Stimulated activated CD4-positive, alpha-beta T cell treated with anti-CD3 and anti-CD28 coated beads, Interleukin-15, amount 100 ng/mL, for 24 hours (primary cell): Measurements from ENCODE around the gene SLC38A2.
"Not testable (repeated sequence)": the region's sequence is repeated elsewhere in the genome, so short reads cannot be mapped to it uniquely, and the experiment has no call there.

ENCODE experiments used
- DNase-seq: peaks from one replicate; pipeline ENCODE4 v3.0.0-alpha.2; 2020

SLC38A2 gene

GRCh38 chr12:46359667-46360280 is 12.8 kb downstream of the SLC38A2 start:
- no peak for DNase-seq

- DNase-seq: no peak
These were observed 13.5 kb downstream of the SLC38A2 start for GRCh38 chr12:46358791-46359666.

GRCh38 chr12:46358325-46358700 is 14.3 kb downstream of the SLC38A2 start:
- no peak for DNase-seq

GRCh38 chr12:46357438-46358324 is 14.9 kb downstream of the SLC38A2 start:
- no peak for DNase-seq

- no peak for DNase-seq
These were observed 15.7 kb downstream of the SLC38A2 start for GRCh38 chr12:46356655-46357437.

GRCh38 chr12:46354802-46355199 is 17.8 kb downstream of the SLC38A2 start:
- DNase-seq: no peak

- no peak for DNase-seq
These were observed 18.3 kb downstream of the SLC38A2 start for GRCh38 chr12:46354111-46354801.

- no peak for DNase-seq
These were observed 20.5 kb downstream of the SLC38A2 start for GRCh38 chr12:46351886-46352650.

GRCh38 chr12:46351138-46351537 is 21.4 kb downstream of the SLC38A2 start:
- DNase-seq: no peak

GRCh38 chr12:46349253-46349652 is 23.3 kb downstream of the SLC38A2 start:
- no peak for DNase-seq

- DNase-seq: no peak
These were observed 29.3 kb downstream of the SLC38A2 start for GRCh38 chr12:46343118-46343852.

- no peak for DNase-seq
These were observed 30.0 kb downstream of the SLC38A2 start for GRCh38 chr12:46342562-46343033.

GRCh38 chr12:46339051-46339450 is 33.5 kb downstream of the SLC38A2 start:
- DNase-seq: no peak

GRCh38 chr12:46332260-46332659 is 40.3 kb downstream of the SLC38A2 start:
- DNase-seq: no peak

- DNase-seq: not testable (repeated sequence)
These were observed 47.5 kb downstream of the SLC38A2 start for GRCh38 chr12:46325075-46325474.

GRCh38 chr12:46320731-46321130 is 51.8 kb downstream of the SLC38A2 start:
- DNase-seq: no peak

- no peak for DNase-seq
These were observed 54.5 kb downstream of the SLC38A2 start for GRCh38 chr12:46318037-46318436.
